Liver (tissue), 9 donors: ENCODE data around the gene MCM7. TPM values are rescaled to one million over a fixed set of nuclear protein-coding genes. Genes with fewer than 3 reads are reported as not detected.

Source experiments
- DNase-seq: peaks from one replicate; pipeline ENCODE4 v3.0.0-alpha.2; 2017; ENCODE audit warnings: low spot score
- H3K27ac ChIP-seq, 2 donors: one replicate each; pipeline ENCODE4 v1.7.0; 2013; ENCODE audit warnings: inconsistent platforms in 2 of 2, low read length in 2 of 2, control low read depth in 1 of 2, low read depth in 1 of 2, mild to moderate bottlenecking in 1 of 2
- H3K27me3 ChIP-seq, 4 donors: one replicate each; pipeline versions ENCODE4 v1.6.1 to v1.7.0; 2013; ENCODE audit warnings: low read length in 3 of 4, inconsistent platforms in 1 of 4, mild to moderate bottlenecking in 1 of 4, moderate library complexity in 1 of 4; ENCODE audit not compliant: control insufficient read depth in 4 of 4, insufficient read depth in 4 of 4
- H3K36me3 ChIP-seq, 4 donors: one replicate each; pipeline versions ENCODE4 v1.6.1 to v1.7.0; 2013; ENCODE audit warnings: low read length in 3 of 4, mild to moderate bottlenecking in 3 of 4, low read depth in 1 of 4, moderate library complexity in 1 of 4; ENCODE audit not compliant: control insufficient read depth in 4 of 4, insufficient read depth in 3 of 4
- H3K4me1 ChIP-seq, 4 donors: one replicate each; pipeline versions ENCODE4 v1.6.1 to v1.7.0; 2013; ENCODE audit warnings: low read length in 3 of 4, mild to moderate bottlenecking in 3 of 4, moderate library complexity in 1 of 4; ENCODE audit not compliant: control insufficient read depth in 4 of 4, insufficient read depth in 4 of 4
- H3K4me3 ChIP-seq, 3 donors: one replicate each; pipeline versions ENCODE4 v1.6.1 to v1.7.0; 2013; ENCODE audit warnings: low read length in 3 of 3, control low read depth in 1 of 3, low read depth in 1 of 3, mild to moderate bottlenecking in 1 of 3
- H3K9ac ChIP-seq, 2 donors: one replicate each; pipeline ENCODE4 v1.7.0; 2013; ENCODE audit warnings: low read length in 2 of 2, mild to moderate bottlenecking in 2 of 2, moderate library complexity in 2 of 2, control low read depth in 1 of 2, low read depth in 1 of 2
- H3K9me3 ChIP-seq, 4 donors: one replicate each; pipeline versions ENCODE4 v1.6.1 to v1.7.0; 2013; ENCODE audit warnings: low read length in 3 of 4; ENCODE audit not compliant: control insufficient read depth in 4 of 4
- EGR1 ChIP-seq, 2 donors: IDR thresholded peaks; 2 replicates each; pipeline ENCODE4 v1.6.1; 2016 to 2018; ENCODE audit warnings: antibody characterized with exemption in 2 of 2, low read depth in 2 of 2
- FOXA1 ChIP-seq: IDR thresholded peaks from 2 replicates; pipeline ENCODE4 v1.6.1; 2016; ENCODE audit warnings: antibody characterized with exemption
- FOXA2 ChIP-seq: IDR thresholded peaks from 2 replicates; pipeline ENCODE4 v1.6.1; 2016; ENCODE audit warnings: antibody characterized with exemption
- GABPA ChIP-seq, 2 donors: IDR thresholded peaks in 1 of 2; conservative IDR thresholded peaks in 1 of 2; 2 replicates each; pipeline ENCODE4 v1.6.1; 2016; ENCODE audit warnings: antibody characterized with exemption in 2 of 2, mild to moderate bottlenecking in 1 of 2, moderate library complexity in 1 of 2
- HNF4A ChIP-seq, 2 donors: conservative IDR thresholded peaks; 2 replicates each; pipeline ENCODE4 v1.6.1; 2016; ENCODE audit warnings: antibody characterized with exemption in 2 of 2, mild to moderate bottlenecking in 2 of 2
- HNF4G ChIP-seq: IDR thresholded peaks from 2 replicates; pipeline ENCODE4 v1.6.1; 2016; ENCODE audit warnings: antibody characterized with exemption
- JUND ChIP-seq, 2 donors: IDR thresholded peaks; 2 replicates each; pipeline ENCODE4 v1.6.1; 2016; ENCODE audit warnings: antibody characterized with exemption in 2 of 2
- MAX ChIP-seq: IDR thresholded peaks from 2 replicates; pipeline ENCODE4 v1.6.1; 2016; ENCODE audit warnings: antibody characterized with exemption
- NR2F2 ChIP-seq: IDR thresholded peaks from 2 replicates; pipeline ENCODE4 v1.6.1; 2016; ENCODE audit warnings: antibody characterized with exemption
- RAD21 ChIP-seq, 2 donors: IDR thresholded peaks; 2 replicates each; pipeline ENCODE4 v1.6.1; 2016; ENCODE audit warnings: antibody characterized with exemption in 2 of 2, mild to moderate bottlenecking in 2 of 2
- REST ChIP-seq: IDR thresholded peaks from 2 replicates; pipeline ENCODE4 v1.6.1; 2016; ENCODE audit warnings: antibody characterized with exemption, mild to moderate bottlenecking
- RXRA ChIP-seq, 2 donors: IDR thresholded peaks; 2 replicates each; pipeline ENCODE4 v1.6.1; 2017 to 2018; ENCODE audit warnings: antibody characterized with exemption in 2 of 2, mild to moderate bottlenecking in 1 of 2
- TAF1 ChIP-seq: conservative IDR thresholded peaks from 2 replicates; pipeline ENCODE4 v1.6.1; 2016; ENCODE audit warnings: antibody characterized with exemption, mild to moderate bottlenecking
- YY1 ChIP-seq: IDR thresholded peaks from 2 replicates; pipeline ENCODE4 v1.6.1; 2016; ENCODE audit warnings: antibody characterized with exemption, mild to moderate bottlenecking
- ZBTB33 ChIP-seq: IDR thresholded peaks from 2 replicates; pipeline ENCODE4 v1.6.1; 2016; ENCODE audit warnings: antibody characterized with exemption
- WGBS: extraction: QIAGEN DNeasy Blood & Tissue Kit; methylation state at CpG from one replicate; pipeline ENCODE4 v1.1.7; 2013; 5-methylcytosine and 5-hydroxymethylcytosine counted together
- polyA plus RNA-seq, 2 donors: library from polyadenylated mRNA; stranded (reverse) in 1 of 2; unstranded in 1 of 2; fragments of 200-250 nt in 1 of 2; fragments of >200 nt in 1 of 2; fragmentation: Nextera tagmentation in 1 of 2; extraction: Ambion mirVana in 1 of 2; gene quantifications; one replicate each; pipeline versions ENCODE4 v1.2.1 to v1.2.3, GENCODE V29; 2013 to 2015
- total RNA-seq, 2 donors: library from RNA; depleted of rRNA; stranded (reverse); fragments of >200 nt; gene quantifications; one replicate each; pipeline ENCODE4 v1.2.3, GENCODE V29; 2014
- TF ChIP-seq, protein P1 (sequence below): IDR thresholded peaks from 2 replicates; pipeline ENCODE4 v1.6.1; 2016; ENCODE audit warnings: antibody characterized with exemption
- TF ChIP-seq, protein P2 (sequence below): fragments of 150-350 bp; IDR thresholded peaks from 2 replicates; pipeline ENCODE4 v1.5.1; 2017; ENCODE audit warnings: improper control_type of control experiment, low read depth, low read length; ENCODE audit not compliant: missing input control
- donor health status: healthy.
- donor health status: healthy.
- donor health status: healthy.
- donor health status: healthy.
- donor health status: healthy.

MCM7 gene
- total and polyA plus RNA-seq, 4 donors: 12.6 to 143 (median 17.6) TPM

- TF ChIP-seq ZBTB33 (no peak), HNF4G (no peak), TAF1 (no peak), GABPA (IDR thresholded peaks at IDR 0.05 in 1 of 2, conservative IDR thresholded peaks at IDR 0.05 in 1 of 2) (no peak), RXRA (IDR thresholded peaks at IDR 0.05) (no peak), RAD21 (IDR thresholded peaks at IDR 0.05) (no peak), REST (no peak), FOXA2 (no peak), FOXA1 (no peak), MAX (no peak), JUND (IDR thresholded peaks at IDR 0.05) (no peak), EGR1 (IDR thresholded peaks at IDR 0.05; ENCODE audit: low read depth in 2 of 2) (no peak), YY1 (no peak), HNF4A (conservative IDR thresholded peaks at IDR 0.05) (no peak), NR2F2 (no peak)
- TF ChIP-seq, protein P1, sequence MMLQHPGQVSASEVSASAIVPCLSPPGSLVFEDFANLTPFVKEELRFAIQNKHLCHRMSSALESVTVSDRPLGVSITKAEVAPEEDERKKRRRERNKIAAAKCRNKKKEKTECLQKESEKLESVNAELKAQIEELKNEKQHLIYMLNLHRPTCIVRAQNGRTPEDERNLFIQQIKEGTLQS: no peak
- TF ChIP-seq, protein P2, sequence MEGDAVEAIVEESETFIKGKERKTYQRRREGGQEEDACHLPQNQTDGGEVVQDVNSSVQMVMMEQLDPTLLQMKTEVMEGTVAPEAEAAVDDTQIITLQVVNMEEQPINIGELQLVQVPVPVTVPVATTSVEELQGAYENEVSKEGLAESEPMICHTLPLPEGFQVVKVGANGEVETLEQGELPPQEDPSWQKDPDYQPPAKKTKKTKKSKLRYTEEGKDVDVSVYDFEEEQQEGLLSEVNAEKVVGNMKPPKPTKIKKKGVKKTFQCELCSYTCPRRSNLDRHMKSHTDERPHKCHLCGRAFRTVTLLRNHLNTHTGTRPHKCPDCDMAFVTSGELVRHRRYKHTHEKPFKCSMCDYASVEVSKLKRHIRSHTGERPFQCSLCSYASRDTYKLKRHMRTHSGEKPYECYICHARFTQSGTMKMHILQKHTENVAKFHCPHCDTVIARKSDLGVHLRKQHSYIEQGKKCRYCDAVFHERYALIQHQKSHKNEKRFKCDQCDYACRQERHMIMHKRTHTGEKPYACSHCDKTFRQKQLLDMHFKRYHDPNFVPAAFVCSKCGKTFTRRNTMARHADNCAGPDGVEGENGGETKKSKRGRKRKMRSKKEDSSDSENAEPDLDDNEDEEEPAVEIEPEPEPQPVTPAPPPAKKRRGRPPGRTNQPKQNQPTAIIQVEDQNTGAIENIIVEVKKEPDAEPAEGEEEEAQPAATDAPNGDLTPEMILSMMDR: no peak
- H3K9me3 ChIP-seq: no peaks in the 10 kb centered on the region
- no peak overlapping the region for H3K9ac ChIP-seq
- H3K27ac ChIP-seq: no peak overlapping the region
- no peak overlapping the region for H3K4me3 ChIP-seq
- H3K4me1 ChIP-seq: peaks cover 9 to 40% (median 19%) of the 10 kb centered on the region in 4 donors
- H3K36me3 ChIP-seq: no peaks in the 10 kb centered on the region
- 71% methylated on average over 1 of the region's 1 CpG for WGBS
- no peak for DNase-seq
- no peaks in the 10 kb centered on the region for H3K27me3 ChIP-seq
Measured at GRCh38 chr7:100128637-100128963, 27.4 kb upstream of the MCM7 start.
